Stimulated activated CD4-positive, alpha-beta T cell treated with anti-CD3 and anti-CD28 coated beads, Interleukin-1b, Interleukin-23, amount 100 ng/mL, for 48 hours (primary cell): ENCODE measurements around the gene ACSF2.

ENCODE experiments used
- DNase-seq: peaks from one replicate; pipeline ENCODE4 v3.0.0-alpha.2; 2020

The ACSF2 gene

DNA sequence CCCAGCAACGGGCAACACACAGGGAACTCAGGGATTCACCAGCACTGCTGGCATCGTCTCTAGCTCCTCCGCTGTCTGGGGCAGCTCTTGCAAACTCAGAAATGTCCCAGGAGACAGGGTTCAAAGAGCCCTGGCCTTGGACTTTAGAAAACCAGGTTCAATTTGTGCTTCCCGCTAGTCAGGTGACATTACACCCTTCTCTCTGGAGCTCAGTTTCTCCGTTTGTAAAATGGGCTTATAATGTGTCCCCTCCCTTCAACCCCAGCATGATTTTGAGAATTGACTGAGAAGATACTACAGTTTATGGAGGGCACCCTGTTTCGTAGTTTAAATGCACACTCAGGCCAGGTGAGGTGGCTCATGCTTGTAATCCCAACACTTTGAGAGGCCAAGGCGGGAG lies 80.3 kb downstream of the ACSF2 start:
- DNase-seq: no peak

DNA sequence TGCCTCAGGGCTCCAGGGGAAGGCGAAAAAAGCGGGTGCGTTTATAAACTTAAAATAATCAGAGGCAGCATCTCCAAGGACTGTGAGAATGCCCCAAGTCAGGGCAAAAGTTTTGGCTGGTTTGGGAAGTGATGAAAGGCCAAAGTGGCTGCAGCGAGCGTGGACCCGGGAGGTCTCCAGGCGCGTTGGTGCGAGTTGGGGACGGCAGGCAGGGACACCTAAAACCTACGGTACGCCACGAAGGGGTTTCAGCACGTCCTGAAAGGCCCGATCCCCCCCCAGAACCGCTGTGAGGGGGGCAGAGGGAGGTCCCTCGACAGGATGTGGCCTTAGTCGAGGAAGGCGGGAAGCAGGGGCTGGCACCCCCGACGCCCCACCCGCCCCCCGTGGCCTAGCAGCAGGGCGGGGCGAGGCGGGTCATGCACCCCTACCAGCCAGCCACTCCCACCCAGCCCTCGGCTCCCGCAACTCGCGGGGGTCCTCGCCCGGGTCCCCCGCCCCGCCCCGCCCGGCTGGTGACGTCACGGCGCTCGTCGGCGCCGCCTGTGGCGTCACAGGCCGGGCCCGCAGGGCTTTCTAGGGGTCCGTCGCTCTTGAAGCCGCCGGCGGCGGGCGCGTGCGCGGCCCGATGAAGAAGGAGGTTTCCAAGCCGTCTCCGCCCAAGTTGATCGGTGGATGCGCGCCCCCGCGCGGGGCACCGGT lies 82.0 kb downstream of the ACSF2 start, which contains the start of gene MYCBPAP:
MYCBPAP (plus strand) TSS at position 569 of the 702 bp plus-strand sequence. CDS start 236 bp downstream, outside the sequence.
- peak; percentile 83 for DNase-seq

DNA sequence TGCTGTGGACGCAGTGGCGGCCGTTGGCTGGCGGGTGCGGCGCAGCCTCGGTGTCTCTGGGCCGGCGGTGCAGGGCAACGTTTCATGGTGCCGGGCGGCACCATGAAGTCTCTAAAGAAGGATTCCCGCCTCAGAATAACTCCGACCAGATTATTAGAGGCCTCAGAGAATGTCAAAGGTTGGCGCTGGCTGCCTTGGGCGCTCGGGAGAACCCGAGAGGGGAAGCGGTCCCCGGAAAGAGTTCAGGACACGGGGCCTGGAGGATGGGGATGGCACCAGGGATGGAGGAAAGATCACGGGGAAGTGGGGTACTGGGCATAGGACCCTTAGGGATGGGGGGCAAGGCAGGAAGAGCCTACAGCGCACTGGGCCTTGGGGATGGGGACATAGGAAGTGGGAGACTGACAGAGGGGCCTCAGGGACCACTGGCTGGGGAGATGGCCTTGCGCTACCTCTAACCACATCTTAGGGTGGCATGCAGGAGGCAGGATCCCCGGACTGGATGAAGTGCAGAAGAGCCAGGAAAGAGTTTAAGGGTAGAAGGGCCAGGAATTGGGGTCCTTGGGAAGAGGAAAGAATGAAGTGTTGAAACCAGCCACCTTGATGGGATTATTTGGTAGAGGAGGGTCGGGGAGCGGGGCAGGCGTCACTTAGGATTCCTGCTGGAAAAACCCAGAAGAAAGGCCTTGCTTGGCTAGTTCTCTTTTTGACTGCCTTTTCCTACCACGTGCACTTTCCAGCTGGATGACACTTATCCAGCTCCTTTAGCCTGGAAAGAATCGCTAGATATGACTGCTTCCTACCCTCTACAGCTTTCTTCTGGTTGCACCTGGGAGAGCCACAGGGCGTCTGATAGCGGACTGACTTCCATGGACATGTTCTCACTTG lies 82.8 kb downstream of the ACSF2 start:
- no peak for DNase-seq

DNA sequence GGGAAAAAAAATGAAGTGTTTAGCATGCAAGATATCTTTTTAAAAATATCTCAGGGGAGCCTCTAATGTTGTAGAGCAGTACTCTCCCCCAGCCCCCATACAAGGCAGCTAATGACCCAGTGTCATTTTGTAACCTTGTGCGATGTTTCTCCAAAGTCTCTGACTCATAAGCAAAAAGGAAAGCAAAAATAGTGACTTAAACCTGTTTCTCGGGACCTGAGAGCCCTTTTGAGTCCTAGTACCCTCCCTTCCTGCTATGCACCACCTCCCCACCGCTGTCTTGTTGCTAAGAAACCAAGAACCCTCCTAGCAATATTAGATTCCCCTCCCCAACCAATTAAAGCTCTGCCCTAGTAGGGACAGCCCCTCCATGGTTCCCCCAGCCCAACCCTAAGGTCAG lies 85.0 kb downstream of the ACSF2 start:
- DNase-seq: peak; percentile 68

DNA sequence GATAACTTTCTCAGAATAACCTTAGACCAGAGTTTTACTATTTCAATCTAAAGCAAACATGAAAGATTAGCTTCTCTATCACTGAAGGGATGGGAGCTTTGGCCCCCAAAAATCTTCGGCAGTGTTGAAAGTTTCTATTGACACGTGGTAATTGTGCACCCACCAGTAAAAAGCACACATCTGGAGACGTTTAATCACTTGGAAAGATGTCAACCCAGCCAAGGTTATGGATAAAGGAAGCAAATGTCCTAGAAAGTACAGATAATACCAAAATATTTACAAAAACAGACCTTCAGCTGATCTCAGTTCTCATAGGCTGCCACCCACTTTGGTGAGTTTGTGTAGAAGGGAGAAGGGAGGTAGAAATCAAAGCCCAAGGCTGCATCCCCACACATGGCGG lies 87.5 kb downstream of the ACSF2 start:
- DNase-seq: no peak

DNA sequence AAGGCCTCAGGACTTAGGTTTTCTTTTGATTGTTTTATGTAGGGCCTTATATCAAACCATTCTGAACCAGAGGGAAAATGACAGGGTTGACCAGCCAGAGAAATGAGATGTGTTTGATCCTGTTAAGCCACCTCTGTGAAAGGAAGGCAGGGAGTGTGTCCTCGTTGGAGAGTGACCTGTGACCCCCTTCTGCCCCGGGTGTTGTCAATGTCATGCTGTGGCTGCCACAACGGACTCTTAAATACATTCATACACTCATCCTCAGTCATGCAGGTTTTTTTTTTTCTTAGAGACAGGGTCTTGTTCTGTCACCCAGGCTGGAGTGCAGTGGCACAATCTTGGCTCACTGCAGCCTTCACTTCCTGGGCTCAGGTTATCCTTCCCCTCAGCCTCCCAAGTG lies 88.4 kb downstream of the ACSF2 start:
- no peak for DNase-seq

DNA sequence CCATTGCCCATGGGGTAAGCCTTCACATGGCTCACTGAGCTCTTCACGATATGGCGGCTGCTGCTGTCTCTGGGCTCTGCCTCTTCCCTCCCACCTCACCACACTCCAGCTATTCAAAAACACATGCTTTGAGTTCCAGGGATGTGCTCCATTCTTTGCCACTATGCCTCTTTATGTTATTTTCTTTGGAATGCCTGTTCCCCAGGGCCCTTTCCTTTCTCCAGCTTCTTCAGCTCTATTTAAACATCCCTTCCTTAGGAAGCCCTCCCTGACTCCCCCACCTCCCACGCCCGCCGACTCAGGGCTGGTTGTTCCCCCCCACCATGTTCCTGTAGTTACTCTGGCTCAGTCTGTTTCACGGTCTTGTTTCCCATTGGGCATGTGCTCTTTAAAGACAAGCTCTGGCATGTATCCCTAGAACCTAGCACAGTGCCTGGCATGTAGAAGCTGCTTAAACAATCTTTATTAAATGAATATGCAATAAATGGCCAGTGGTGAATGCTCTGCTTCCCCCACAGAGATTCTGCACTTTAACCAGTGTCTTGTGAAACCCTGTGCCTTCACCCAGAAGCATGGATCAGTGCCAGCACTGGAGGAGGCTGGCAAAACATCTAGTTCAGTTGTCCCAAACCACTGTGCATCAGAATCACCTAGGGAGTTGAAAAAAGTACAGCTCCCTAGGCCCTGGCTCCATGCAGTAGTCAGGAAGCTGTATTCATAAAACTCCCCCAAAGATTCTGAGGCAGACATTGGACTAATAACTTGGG lies 89.1 kb downstream of the ACSF2 start:
- no peak for DNase-seq

DNA sequence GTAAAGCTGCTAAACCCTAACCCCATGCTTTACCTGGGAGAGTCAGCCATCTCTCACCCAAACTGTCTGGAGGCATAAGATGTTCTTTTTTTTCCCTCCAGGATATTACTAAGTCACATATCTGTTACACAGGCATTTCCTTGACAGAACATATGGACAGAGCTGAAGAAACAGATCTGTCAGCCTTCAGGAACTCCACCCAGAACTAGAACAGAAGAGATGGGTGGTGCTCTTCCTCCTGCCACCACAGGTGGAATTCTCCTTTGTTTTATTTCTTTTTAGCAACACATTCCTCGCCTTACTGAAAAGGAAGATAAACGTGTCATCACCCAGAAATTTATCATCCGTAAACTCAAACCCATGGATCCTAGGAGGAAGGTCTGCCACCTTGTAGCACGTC lies 91.0 kb downstream of the ACSF2 start:
- no peak for DNase-seq

DNA sequence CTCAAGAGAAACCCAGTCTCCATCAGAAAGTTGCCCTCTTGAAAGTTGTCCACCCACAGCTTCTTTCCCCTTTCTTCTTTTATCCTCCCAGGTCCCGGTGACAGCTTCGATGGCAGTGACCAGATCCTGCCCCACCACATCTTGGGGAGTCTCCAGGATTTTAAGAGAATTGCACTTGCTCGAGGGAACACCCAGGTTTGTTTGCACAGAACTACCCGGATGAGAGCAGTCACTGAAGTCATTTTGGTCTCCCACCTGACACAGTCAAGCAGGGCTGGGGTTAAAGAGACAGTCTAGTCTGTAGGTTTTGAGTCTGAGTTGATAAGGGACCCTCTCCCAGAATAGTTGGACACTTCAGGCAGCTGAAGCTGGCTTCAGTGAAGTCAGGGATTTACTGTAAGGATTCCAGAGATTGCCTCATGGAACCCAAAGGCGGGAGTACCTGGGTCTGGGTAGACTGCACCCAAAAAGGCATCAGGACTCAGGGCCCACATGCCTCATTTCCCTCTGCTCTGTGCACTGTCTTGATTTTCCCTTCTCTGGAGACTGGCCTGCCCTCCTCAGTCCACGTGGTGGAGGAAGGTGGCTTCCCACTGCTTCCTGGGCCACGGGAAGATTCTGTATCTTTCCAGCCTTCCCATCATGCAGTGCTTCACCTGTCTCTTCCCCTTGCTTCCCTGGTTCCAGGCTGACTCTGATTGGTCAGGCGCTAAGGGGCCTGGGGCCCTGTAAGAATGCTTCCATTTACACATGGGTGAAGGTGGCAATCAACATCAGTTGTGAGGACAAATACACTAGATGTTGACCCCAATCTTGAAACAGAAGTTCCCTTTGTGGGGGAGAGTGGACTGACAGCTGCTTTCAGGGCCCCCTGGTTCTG lies 91.7 kb downstream of the ACSF2 start:
- DNase-seq: no peak

DNA sequence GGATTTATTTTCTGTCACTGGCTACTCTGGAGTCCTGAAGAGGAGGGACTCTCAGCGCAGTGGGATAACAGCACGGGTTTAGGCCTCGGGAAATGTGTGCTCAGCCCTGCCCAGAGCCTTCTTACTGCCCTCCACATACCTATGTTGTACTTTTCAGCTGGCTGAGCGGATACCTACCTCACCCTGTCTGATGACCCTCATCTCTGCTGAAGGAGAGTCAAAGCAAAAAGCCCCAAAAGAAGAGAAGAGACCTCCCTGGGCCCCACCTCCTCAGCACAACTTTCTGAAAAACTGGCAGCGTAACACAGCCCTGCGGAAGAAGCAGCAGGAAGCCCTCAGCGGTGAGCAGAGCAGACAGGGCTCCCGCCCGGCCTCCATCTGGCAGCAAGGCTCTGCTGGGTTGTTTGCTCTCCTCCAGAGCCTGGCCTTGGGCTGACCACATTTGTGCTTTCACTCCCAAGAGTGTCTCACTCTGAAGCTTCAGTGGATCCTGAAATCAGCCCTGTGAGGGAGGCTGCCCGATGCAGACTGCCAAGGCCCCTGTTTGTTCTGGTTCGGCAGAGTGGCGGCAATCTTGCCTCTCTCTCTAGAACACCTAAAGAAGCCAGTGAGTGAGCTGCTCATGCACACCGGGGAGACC lies 92.5 kb downstream of the ACSF2 start:
- DNase-seq: no peak

DNA sequence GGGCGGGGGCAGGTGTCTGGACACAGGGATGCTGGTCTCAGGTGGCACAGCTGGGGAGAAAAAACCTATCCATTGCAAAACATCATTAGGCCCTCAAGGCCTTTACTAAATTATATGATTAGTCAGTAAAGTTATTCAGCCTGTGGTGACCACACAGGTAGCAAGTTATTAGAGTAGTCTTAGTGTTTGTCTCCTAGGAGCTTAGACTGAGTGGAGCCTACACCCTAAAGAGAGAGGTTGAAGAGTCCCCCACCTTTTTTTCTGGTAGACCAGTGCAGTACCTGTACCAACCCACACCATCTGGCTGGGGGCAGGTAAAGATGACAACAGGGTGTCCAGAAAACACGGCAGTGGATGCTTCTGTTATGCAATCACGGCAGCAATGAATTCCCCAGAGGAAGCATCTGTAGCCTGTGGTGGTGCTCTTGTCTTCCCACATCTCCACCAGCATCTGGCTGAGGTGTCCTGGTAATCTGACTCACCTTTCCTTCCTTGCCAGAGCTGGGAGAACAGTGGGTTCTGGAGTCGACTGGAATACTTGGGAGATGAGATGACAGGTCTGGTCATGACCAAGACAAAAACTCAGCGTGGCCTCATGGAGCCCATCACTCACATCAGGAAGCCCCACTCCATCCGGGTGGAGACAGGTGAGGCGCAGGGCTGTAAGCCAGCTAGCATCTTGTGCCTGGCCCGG lies 93.3 kb downstream of the ACSF2 start:
- no peak for DNase-seq

DNA sequence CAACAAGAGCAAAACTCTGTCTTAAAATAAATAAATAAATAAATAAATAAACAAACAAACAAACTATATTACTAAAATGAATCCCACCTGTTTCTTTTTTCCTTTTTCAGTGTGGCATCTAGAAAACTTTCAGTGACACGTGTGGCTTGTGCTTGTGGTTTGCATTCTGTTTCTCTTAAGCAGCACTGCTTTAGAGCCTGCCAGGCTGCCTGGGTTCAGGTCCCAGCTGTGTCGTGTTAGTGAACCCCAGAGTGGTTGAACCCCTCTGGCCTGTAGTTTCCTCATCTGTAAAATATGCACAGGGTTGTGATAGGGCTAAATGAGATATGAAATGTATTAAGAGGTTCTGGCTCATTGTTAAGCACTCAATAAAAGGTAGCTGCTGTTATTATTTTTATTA lies 94.5 kb downstream of the ACSF2 start:
- no peak for DNase-seq

DNA sequence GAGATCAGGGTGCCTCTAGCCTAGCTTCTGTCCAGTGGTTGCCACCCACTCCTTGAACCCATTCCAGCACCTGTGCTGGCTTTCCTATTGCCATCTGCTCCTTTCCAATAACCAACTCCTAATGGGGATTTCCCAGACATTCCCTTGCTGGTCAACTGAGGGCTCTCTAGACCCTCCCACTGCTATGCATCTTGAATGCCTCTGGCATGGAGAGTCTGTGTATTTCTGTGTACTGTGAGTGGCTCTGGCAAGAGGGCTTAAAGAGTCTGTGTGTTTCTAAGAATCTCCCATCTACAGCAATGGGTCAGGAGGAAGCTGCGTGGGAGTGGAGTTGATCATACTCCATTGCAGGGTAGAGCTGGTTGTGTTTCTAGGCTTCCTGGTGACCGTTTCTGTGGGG lies 95.5 kb downstream of the ACSF2 start:
- no peak for DNase-seq

DNA sequence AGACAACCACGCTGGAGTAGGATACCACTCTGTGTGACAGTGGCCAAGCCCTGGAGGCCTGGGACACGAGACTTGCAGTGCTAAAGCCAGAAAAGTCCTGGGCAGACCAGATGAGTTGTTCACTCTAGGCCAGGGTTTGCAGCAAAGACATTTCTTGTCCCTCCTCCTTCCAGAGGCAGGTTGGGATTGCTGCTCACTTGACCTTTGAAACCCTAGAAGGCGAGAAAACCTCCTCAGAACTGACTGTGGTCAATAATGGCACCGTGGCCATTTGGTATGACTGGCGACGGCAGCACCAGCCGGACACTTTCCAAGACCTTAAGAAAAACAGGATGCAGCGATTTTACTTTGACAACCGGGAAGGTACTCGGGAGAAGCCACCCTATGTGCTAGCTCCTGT lies 96.7 kb downstream of the ACSF2 start:
- no peak for DNase-seq

DNA sequence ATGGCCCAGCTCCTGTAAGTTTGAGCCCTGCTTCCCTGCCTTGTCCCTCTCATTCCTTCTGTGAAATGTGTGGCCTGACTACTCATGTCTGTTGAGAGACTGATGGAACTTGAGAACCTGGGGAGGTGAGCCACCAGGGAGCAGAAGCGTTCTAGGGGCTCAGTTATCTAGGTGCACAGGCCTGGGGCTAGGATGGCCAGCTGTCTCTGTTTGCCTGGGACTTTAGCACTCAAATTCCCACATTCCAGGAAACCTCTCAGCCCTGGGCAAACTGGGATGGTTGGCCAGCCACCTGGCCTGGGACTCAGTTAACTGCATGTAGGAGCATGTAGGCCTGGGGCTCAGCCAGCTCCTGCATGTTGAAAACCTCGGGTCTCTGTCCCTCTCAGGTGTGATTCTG lies 97.2 kb downstream of the ACSF2 start:
- DNase-seq: no peak
